Heart left ventricle (tissue), 16 donors: ENCODE measurements around the gene PCBD2. TPM values are rescaled to one million over a fixed set of nuclear protein-coding genes. Genes with fewer than 3 reads are reported as not detected.
A peak's percentile ranks its signal among the peaks of the same experiment; 100 is the strongest.
"Not testable (repeated sequence)": the region's sequence is repeated elsewhere in the genome, so short reads cannot be mapped to it uniquely, and the experiment has no call there.

Source experiments
- ATAC-seq, 4 donors: fragments of 200-7000 bp; cut with Tn5 transposase; one replicate each; pipeline ENCODE4 v1.9.1; 2020 to 2022; ENCODE audit warnings: moderate library complexity in 4 of 4, mild to moderate bottlenecking in 3 of 4, moderate number of reproducible peaks in 1 of 4
- DNase-seq, 5 donors: peaks; one replicate each; pipeline ENCODE4 v3.0.0-alpha.2; 2020
- H3K27ac ChIP-seq, 12 donors: fragments of 200-600 bp; sonication (generic) in 4 of 12; one replicate each; pipeline versions ENCODE4 v1.5.0 to v1.8.0; 2016 to 2022; ENCODE audit warnings: mild to moderate bottlenecking in 2 of 12
- H3K27me3 ChIP-seq, 9 donors: fragments of 200-600 bp; sonication (generic) in 2 of 9; one replicate each; pipeline versions ENCODE4 v1.5.1 to v1.8.0; 2016 to 2022; ENCODE audit warnings: mild to moderate bottlenecking in 3 of 9
- H3K36me3 ChIP-seq, 9 donors: fragments of 200-600 bp; sonication (generic) in 2 of 9; one replicate each; pipeline versions ENCODE4 v1.5.0 to v1.8.0; 2018 to 2022; ENCODE audit warnings: mild to moderate bottlenecking in 2 of 9
- H3K4me1 ChIP-seq, 12 donors: fragments of 200-600 bp; sonication (generic) in 4 of 12; one replicate each; pipeline versions ENCODE4 v1.5.0 to v1.8.0; 2016 to 2022; ENCODE audit warnings: mild to moderate bottlenecking in 3 of 12
- H3K4me3 ChIP-seq, 12 donors: fragments of 200-600 bp; sonication (generic) in 4 of 12; one replicate each; pipeline versions ENCODE4 v1.5.0 to v1.8.0; 2017 to 2022; ENCODE audit warnings: mild to moderate bottlenecking in 9 of 12, moderate library complexity in 4 of 12
- H3K9me3 ChIP-seq, 12 donors: fragments of 200-600 bp; sonication (generic) in 4 of 12; one replicate each; pipeline versions ENCODE4 v1.5.0 to v1.8.0; 2016 to 2022; ENCODE audit warnings: mild to moderate bottlenecking in 1 of 12
- CTCF ChIP-seq, 12 donors: fragments of 200-600 bp; sonication (generic) in 4 of 12; IDR thresholded peaks; one replicate each; pipeline versions ENCODE4 v1.5.0 to v1.8.0; 2018 to 2022; ENCODE audit warnings: antibody characterized with exemption in 12 of 12, mild to moderate bottlenecking in 5 of 12
- POLR2A ChIP-seq, 2 donors: fragments of 450-650 bp; IDR thresholded peaks; one replicate each; pipeline ENCODE4 v1.6.1; 2017; ENCODE audit warnings: antibody characterized with exemption in 2 of 2, mild to moderate bottlenecking in 2 of 2, moderate library complexity in 2 of 2
- WGBS, 4 donors: extraction: QIAGEN DNeasy Blood & Tissue Kit in 2 of 4; methylation state at CpG; one replicate each; pipeline versions ENCODE4 v1.1.5 to v1.1.7; 2013 to 2018; 5-methylcytosine and 5-hydroxymethylcytosine counted together
- intact Hi-C, 10 donors: fragments of 100-400 bp; cut with DNase I; formaldehyde crosslinking; loops; one replicate each; pipeline versions ENCODE4 v1.11.1 to v1.14.2; 2022
- long read RNA-seq, 3 donors: library from polyadenylated mRNA; unstranded; transcript quantifications; one replicate each; pipeline ENCODE4 v2.0.0, GENCODE V29; 2020 to 2021
- polyA plus RNA-seq, 2 donors: library from polyadenylated mRNA; stranded (reverse); fragments of 200-250 nt; gene quantifications; one replicate each; pipeline ENCODE4 v1.2.3, GENCODE V29; 2013
- total RNA-seq, 9 donors: library from RNA; depleted of rRNA in 2 of 9; stranded (reverse); fragments of >200 nt in 2 of 9; fragmentation: NEBNext Ultra II Directional in 3 of 9; extraction: Animal tissue kit (Norgen Biotek cat#: 25700) in 3 of 9; gene quantifications; one replicate each; pipeline versions ENCODE4 v1.1.0 to v1.2.4, GENCODE V29; 2016 to 2023
- donor health status: ischemic (EF 13 %, LVEDD 7.1; RV severe dilation, severe dysfunction).
- donor health status: healthy with polysubstance abuse.
- donor health status: DM: no; HTN: yes; CAD: no.
- donor health status: DM: no; HTN: no; CAD: no.
- donor health status: ischemic (EF 25% LVEDD 6.9; RV normal size, moderate dysfunction).
- donor health status: ischemic (EF 25% LVEDD 5.7; RV mildly dilated, moderate dysfunction).
- donor health status: healthy.
- donor health status: DM: yes; HTN: yes; CAD: no.
- donor health status: ischemic (EF 35%, LVEDD 5.7; RV mildly dilated, moderate dysfunction).
- donor health status: nonischemic (EF 11% LVEDD 7.7; RV severe dilation, severe dysfunction).
- donor health status: DM: yes; HTN: yes; CAD: no.
- donor health status: PGD.
- donor health status: ischemic (EF 29% LVEDD 5.4; RV normal size, mild dysfunction).
- donor health status: nonischemic (EF 23%, LVEDD 6.1; RV moderate dilation, normal function).

PCBD2 gene
- total RNA-seq (10 to 100 TPM; 14.0 to 31.6 (median 21.2) TPM), polyA plus RNA-seq (10 to 100 TPM in 1 of 2 donors, 1 to 10 TPM in 1; 9.1 to 10.4 TPM)
- long read RNA-seq, donor 1, full-length matches to known transcripts = 34 of 39 reads
- long read RNA-seq, donor 1, partial matches to known transcripts = 0 of 39 reads
- long read RNA-seq, donor 1, other reads (novel, unspliced or antisense) = 5 of 39 reads
- long read RNA-seq, donor 2, transcript PCBD2-201 (4 exons, 1,223 nt) = major isoform, 44 of 67 reads
- long read RNA-seq, donor 2, partial matches to known transcripts = 3 of 67 reads
- long read RNA-seq, donor 2, other reads (novel, unspliced or antisense) = 20 of 67 reads
- long read RNA-seq, donor 3, transcript PCBD2-201 (4 exons, 1,223 nt) = major isoform, 13 of 18 reads
- long read RNA-seq, donor 3, partial matches to known transcripts = 2 of 18 reads
- long read RNA-seq, donor 3, other reads (novel, unspliced or antisense) = 3 of 18 reads

GRCh38 chr5:134904610-134905245, at the start of gene PCBD2:
Gene PCBD2 (plus strand): TSS chr5:134905131. CDS start chr5:134905140, 9 bp downstream.
- peak within 1 kb of the TSS; percentile 98 to 100 (median 100) for H3K27ac ChIP-seq
- intact Hi-C loops = loop anchor here (1.0 to 10.0 kb wide), 10 partner anchors 30 to 167 kb away; partner anchors contain the start of genes CAMLG (in 7 of the 10), C5orf24 (in 3 of the 10) and TXNDC15 (in 3 of the 10)
- peak; percentile 91 to 97 (median 93) for DNase-seq
- TF ChIP-seq POLR2A (IDR thresholded peaks at IDR 0.05) (peak in 1 of 2 donors; percentile 54), CTCF (IDR thresholded peaks at IDR 0.05) (peak; percentile 74 to 95 (median 89))
- H3K36me3 ChIP-seq = peaks cover 0 to 26% (median 16%) of the 10 kb centered on the region in 9 donors
- ATAC-seq = peak; percentile 93 to 96 (median 94)
- peak within 1 kb of the TSS; percentile 45 to 97 (median 86) for H3K4me3 ChIP-seq
- no peaks in the 10 kb centered on the region for H3K27me3 ChIP-seq
- WGBS, 4 donors = 0% methylated on average over 14 to 84 of the region's 84 CpGs
- H3K4me1 ChIP-seq = peaks cover 0 to 23% (median 0%) of the 10 kb centered on the region in 12 donors
- H3K9me3 ChIP-seq = no peaks in the 10 kb centered on the region

GRCh38 chr5:134856465-134856864, 48.5 kb upstream of the PCBD2 start:
- not testable (repeated sequence) for ATAC-seq, DNase-seq, H3K9me3 ChIP-seq, H3K4me3 ChIP-seq, H3K27ac ChIP-seq, H3K27me3 ChIP-seq
- Histone ChIP-seq H3K4me1 (peaks cover 0 to 11% (median 4%) of the 10 kb centered on the region in 12 donors), H3K36me3 (peaks cover 0 to 99% (median 85%) of the 10 kb centered on the region in 9 donors)
- WGBS, 4 donors = 92 to 94% (median 93%) methylated on average over 7 of the region's 7 CpGs
- intact Hi-C loops = loop anchor here in 1 of 10 donors (10.0 kb wide), 1 partner anchor 48 kb away; the partner anchor contains the start of gene PCBD2

GRCh38 chr5:134857401-134857800, 47.5 kb upstream of the PCBD2 start:
- no peak overlapping the region for H3K27ac ChIP-seq
- H3K9me3 ChIP-seq = no peaks in the 10 kb centered on the region
- peaks cover 0 to 9% (median 0%) of the 10 kb centered on the region in 12 donors for H3K4me1 ChIP-seq
- no peaks in the 10 kb centered on the region for H3K27me3 ChIP-seq
- H3K4me3 ChIP-seq = no peak overlapping the region
- 59 to 68% (median 64%) methylated on average over 3 of the region's 3 CpGs for WGBS, 4 donors
- peaks cover 0 to 98% (median 79%) of the 10 kb centered on the region in 9 donors for H3K36me3 ChIP-seq
- ATAC-seq (no peak), DNase-seq (no peak)
- intact Hi-C loops = loop anchor here in 1 of 10 donors (10.0 kb wide), 1 partner anchor 47 kb away; the partner anchor contains the start of gene PCBD2
- TF ChIP-seq CTCF (IDR thresholded peaks at IDR 0.05) (no peak), POLR2A (IDR thresholded peaks at IDR 0.05) (no peak)

GRCh38 chr5:134864707-134865106, 40.2 kb upstream of the PCBD2 start:
- Histone ChIP-seq H3K36me3 (peaks cover 0 to 32% (median 13%) of the 10 kb centered on the region in 9 donors), H3K9me3 (no peaks in the 10 kb centered on the region), H3K4me1 (no peaks in the 10 kb centered on the region), H3K4me3 (no peak overlapping the region), H3K27ac (no peak overlapping the region), H3K27me3 (no peaks in the 10 kb centered on the region)
- intact Hi-C loops = no loop called here
- 87 to 95% (median 89%) methylated on average over 2 of the region's 2 CpGs for WGBS, 4 donors
- TF ChIP-seq POLR2A (IDR thresholded peaks at IDR 0.05) = no peak
- TF ChIP-seq CTCF (IDR thresholded peaks at IDR 0.05) = no peak
- no peak for ATAC-seq
- DNase-seq = no peak
